Measurements from ENCODE around the gene CSK.

Gene CSK

GRCh38 chr15:74754593-74755215 is 27.2 kb upstream of the CSK start:
- no peak for TF ChIP-seq CTCF (IDR thresholded peaks at IDR 0.05; ENCODE audit: insufficient read depth, low read length, poor library complexity, severe bottlenecking)
- DNase-seq (ENCODE audit: extremely low read depth, insufficient read length): no peak
- no peaks in the 10 kb centered on the region for H3K36me3 ChIP-seq (ENCODE audit: control insufficient read depth, insufficient read depth, low read length)

GRCh38 chr15:74758736-74759135 is 23.1 kb upstream of the CSK start:
- Histone ChIP-seq H3K4me3 (replicated peaks; ENCODE audit: low read depth, low read length) (no peak overlapping the region), H3K36me3 (ENCODE audit: control insufficient read depth, insufficient read depth, low read length) (no peaks in the 10 kb centered on the region), H3K27me3 (replicated peaks; ENCODE audit: control insufficient read depth, insufficient read depth, low read length) (no peaks in the 10 kb centered on the region)
- DNase-seq (ENCODE audit: extremely low read depth, insufficient read length): no peak
- no peak for TF ChIP-seq CTCF (IDR thresholded peaks at IDR 0.05; ENCODE audit: insufficient read depth, low read length, poor library complexity, severe bottlenecking)

More at GRCh38 chr15:74754593-74755215, 27.2 kb upstream of the CSK start:
- H3K4me3 ChIP-seq (replicated peaks; ENCODE audit: low read depth, low read length): no peak overlapping the region
- no peaks in the 10 kb centered on the region for H3K27me3 ChIP-seq (replicated peaks; ENCODE audit: control insufficient read depth, insufficient read depth, low read length)

- Histone ChIP-seq H3K4me3 (replicated peaks; ENCODE audit: low read depth, low read length) (no peak overlapping the region), H3K27me3 (replicated peaks; ENCODE audit: control insufficient read depth, insufficient read depth, low read length) (no peaks in the 10 kb centered on the region), H3K36me3 (ENCODE audit: control insufficient read depth, insufficient read depth, low read length) (no peaks in the 10 kb centered on the region)
- no peak for DNase-seq (ENCODE audit: extremely low read depth, insufficient read length)
- no peak for TF ChIP-seq CTCF (IDR thresholded peaks at IDR 0.05; ENCODE audit: insufficient read depth, low read length, poor library complexity, severe bottlenecking)
These were observed 19.1 kb upstream of the CSK start for GRCh38 chr15:74762791-74763150.

- TF ChIP-seq CTCF (IDR thresholded peaks at IDR 0.05; ENCODE audit: insufficient read depth, low read length, poor library complexity, severe bottlenecking): no peak
- no peak for DNase-seq (ENCODE audit: extremely low read depth, insufficient read length)
- Histone ChIP-seq H3K36me3 (ENCODE audit: control insufficient read depth, insufficient read depth, low read length) (no peaks in the 10 kb centered on the region), H3K4me3 (replicated peaks; ENCODE audit: low read depth, low read length) (no peak overlapping the region), H3K27me3 (replicated peaks; ENCODE audit: control insufficient read depth, insufficient read depth, low read length) (no peaks in the 10 kb centered on the region; the same call in 1 of the 2 replicates)
These were observed 18.5 kb upstream of the CSK start for GRCh38 chr15:74763416-74763815.

GRCh38 chr15:74767167-74768098 is 14.4 kb upstream of the CSK start:
- TF ChIP-seq CTCF (IDR thresholded peaks at IDR 0.05; ENCODE audit: insufficient read depth, low read length, poor library complexity, severe bottlenecking): no peak
- no peak overlapping the region for H3K4me3 ChIP-seq (replicated peaks; ENCODE audit: low read depth, low read length)
- no peaks in the 10 kb centered on the region for H3K36me3 ChIP-seq (ENCODE audit: control insufficient read depth, insufficient read depth, low read length)
- DNase-seq (ENCODE audit: extremely low read depth, insufficient read length): no peak
- H3K27me3 ChIP-seq (replicated peaks; ENCODE audit: control insufficient read depth, insufficient read depth, low read length): no peaks in the 10 kb centered on the region; the same call in 1 of the 2 replicates

All from GM06990 (cell line).